ENCODE results near the gene URB2.
A peak's percentile ranks its signal among the peaks of the same experiment; 100 is the strongest.
"Not testable (repeated sequence)": the region's sequence is repeated elsewhere in the genome, so short reads cannot be mapped to it uniquely, and the experiment has no call there.

URB2 gene

DNA sequence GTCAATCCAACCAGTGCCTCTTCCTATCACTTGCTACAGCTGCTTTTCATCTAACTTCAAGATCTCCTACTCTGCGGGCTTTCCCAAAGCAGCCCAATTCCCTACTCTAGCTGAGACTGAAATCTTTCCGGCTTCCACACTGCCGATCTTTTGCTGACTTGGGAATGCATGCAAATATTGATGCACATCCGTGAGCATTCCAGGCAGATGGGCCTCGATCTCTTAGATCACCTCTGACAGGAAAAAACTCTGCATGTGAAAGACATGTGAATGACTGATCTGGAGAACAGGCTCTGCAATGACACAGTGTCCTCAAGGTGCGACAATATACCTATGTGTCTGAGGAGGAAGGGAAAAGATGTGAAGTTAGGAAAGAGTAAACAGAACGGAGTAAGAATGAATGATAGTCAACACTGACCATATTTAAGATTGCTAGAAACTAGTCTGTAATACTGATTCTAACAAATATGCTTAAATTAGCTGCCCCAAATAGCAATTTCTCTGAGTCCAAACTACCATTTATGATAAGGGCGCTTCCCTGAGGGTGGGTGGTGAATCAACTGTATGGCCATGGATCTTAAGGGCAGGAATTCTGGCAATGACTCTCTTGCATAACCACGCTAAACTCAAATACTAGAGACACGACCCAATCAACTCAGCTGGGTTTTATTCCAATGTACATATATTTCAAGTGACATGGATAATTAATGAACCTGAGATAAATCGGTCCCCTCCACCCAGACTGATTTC lies 8.5 kb upstream of the URB2 start:
- DNase-seq, result no peak

DNA sequence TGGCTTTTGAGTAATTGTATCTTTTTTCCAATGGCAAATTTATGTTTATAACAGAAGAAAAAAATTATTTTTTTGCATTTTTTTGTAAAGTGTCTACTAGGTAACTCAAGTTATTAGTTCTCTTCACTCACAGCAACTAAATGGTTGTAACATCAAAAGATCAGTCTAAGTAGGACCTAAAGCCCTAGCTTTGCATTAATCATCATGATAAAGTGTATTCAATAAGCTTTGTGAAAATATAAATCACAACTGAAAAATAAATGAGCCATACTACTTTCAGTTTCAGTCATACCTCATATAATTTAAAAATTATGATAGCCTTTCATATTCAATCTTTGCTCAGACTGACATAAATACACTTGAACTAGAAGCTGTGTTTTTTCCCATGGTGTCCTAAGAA lies 7.0 kb upstream of the URB2 start:
- DNase-seq, result no peak

DNA sequence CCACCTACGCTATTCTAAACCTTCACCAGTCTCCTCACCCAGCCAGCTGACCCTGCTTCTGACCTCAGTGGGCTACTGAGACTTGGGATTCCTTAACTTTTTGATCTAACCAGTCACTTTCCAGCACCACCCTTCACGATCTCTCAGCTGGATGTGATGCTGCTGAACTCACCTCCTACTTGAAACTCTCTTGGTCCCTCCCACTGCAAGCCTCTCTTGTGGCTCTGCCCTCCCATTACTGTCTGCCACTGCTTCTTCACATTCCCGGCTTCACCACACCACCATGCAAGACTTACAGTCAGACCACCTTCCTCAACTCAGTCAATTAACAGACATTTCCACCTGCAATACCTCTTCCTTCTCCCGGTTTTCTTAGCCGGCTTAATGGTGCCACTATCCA lies 6.4 kb upstream of the URB2 start:
- DNase-seq, result no peak

DNA sequence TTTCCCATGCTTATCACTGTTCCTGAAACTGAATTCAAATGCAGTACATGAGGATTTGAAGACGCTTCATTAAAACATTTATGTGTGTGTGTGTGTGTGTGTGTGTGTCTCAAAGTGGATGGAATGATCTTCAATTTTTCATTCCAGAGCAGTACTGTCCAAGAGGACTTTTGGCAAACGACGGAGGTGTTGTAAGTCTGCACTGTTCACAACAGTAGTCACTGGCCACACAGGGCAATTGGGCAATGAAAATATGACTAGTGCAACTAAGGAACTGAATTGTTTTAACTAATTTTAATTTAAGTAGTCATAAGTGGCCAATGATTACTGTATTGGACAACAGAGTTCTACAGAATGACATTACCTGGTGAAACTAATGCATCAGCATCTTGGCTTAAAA lies 5.2 kb upstream of the URB2 start:
- DNase-seq, result no peak

DNA sequence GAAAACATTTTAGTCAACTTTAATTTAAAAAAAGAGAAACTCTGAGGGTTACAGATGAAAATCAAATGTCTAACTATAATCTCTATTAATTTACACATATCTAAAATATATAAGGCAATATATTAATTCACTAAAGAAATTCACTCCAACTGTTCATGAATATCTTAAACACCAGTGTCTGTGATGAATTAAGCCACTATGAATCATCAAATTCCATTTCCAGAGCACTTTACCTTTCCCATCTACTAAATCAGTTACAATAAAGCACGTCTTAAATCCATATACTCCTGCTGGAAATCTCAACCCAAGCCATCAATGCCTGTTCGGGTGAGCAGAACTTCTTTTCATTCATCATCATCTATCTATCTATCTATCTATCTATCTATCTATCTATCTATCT lies 4.4 kb upstream of the URB2 start:
- DNase-seq, result no peak

DNA sequence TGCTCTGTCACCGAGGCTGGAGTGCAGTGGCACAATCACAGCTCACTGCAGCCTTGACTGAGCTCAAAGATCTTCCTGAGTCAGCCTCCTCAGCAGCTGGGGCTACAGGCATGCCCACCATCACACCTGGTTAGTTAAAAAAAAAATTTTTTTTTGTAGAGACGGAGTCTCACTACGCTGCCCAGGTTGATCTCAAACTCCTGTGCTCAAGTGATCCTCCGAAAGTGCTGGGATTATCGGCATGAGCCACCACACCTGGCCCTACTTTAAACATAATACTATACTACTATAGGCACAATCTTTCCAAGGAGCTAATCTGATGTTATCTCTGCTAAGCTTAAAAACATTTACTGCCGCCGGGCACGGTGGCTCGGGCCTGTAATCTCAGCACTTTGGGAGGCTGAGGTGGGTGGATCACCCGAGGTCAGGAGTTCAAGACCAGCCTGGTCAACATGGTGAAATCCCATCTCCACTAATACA lies 3.4 kb upstream of the URB2 start:
- not testable (repeated sequence) for DNase-seq

DNA sequence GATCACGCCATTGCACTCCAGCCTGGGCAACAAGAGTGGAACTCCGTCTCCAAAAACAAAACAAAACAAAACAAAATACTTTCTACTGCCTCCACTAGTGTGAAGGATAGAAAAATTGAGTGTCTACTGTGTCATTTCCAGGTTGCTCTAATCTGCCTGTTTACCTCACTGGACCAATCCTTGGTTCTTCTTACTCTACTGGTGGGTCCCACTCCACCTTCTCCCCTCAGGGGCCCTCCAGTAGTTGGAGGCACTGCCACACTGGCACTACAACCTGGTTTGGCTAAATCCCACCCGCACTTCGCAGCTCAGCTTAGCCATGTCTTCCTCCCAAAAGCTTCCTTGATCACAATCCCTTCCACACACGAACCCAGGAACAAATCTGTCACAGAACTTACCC lies 2.8 kb upstream of the URB2 start:
- no peak for DNase-seq

DNA sequence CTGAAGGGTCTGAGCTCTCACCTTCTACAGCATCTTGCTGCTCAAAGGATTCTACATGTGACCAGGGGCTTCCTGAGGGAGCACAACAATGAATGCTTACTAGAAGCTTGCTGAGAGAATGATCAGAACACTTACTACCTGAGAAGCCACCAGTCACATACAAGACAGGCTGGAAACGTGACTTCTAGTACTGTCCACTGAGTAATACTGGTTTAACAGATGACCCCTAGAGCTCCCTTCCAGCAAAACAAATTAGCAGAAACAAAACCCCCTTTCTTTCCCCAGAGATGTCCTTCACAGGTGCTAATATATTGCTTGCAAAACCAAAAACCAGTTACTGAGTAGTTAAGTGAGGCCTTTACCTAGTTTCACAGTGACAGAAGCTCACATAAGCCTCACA lies 2.2 kb upstream of the URB2 start:
- no peak for DNase-seq

DNA sequence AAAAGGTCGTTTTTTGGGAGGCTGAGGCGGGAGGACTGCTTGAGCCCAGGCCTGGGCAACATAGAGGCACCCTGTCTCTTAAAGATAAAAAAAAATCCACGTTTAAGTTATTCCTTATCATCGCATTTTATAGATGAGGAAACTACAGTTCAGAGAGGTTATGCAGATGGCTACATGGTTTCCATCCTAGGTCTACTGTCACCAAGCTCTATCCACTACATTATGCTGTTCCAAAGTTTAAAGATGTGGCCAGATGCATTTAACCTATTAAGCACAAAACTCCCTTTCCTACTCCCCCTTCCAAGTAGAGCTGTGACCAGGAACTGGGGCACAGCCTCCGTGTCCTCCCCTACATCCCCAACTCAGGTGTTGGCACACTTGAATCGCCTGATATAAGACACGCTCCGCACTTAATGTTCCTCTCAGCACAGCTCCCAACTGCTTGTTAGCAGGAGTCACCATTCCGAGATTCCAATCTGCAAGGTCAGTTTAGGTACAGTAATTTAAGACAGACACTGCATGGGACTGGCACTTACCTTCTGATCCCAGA lies 1.5 kb upstream of the URB2 start:
- DNase-seq, result no peak

DNA sequence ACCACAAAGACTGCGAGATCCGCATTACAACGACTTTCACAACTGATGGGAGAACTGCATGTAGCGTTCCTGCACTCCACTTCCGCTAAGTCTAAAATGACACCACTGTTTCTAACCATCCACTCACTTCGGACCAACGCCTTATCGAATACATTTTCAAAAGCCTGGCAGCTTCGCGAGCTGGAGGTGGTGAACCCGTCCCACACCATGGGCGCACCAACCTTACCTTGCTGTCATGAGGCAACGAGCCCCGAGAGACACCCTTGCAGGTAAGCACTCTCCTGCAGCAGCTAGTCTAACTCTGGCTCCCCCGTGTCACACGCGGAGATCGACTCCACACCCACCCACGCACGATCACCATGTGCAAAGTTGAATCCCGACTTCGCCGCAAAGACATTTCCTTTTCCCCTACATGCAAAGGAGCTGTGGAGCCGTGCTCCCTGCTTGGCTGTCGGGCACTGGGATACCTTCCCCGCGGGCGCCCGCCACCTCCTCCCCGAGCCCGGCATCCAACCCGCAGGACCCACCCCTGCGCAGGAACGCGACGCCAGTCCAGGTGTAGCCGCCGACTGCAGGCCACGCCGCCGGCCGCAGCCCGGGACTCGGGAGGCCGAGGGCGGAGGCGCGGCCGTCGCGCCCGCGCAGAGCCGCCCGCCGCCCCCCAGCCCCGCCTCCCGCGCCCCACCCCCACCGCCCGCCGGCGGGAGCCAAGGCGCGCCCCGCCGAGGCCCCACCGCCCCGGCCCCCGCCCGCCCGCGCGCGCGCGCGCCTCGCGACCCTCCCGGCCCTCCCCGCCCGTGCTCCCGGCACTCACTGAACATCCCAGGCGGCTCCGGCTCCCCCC lies 754 bp upstream of the URB2 start:
- peak; percentile 73 for DNase-seq

DNA sequence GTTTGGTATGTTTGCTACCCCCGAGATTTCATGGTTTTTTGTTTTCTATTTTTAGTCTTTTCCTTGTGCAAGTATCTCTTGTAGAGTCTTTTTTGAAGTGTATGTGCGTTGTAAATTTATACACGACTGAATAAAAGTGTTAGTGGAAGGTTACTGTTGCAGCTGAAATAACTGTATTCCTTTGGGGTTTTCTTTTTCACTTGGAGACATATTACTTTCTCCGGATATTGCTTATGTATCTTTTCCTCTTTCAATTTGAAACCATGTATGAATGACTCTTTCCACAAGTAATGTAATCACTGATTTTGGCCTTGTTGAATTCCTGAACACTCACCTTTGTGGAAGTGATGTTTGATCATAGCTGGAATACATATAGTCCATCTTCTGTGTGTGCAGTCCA lies 956 bp downstream of the URB2 start:
- no peak for DNase-seq

DNA sequence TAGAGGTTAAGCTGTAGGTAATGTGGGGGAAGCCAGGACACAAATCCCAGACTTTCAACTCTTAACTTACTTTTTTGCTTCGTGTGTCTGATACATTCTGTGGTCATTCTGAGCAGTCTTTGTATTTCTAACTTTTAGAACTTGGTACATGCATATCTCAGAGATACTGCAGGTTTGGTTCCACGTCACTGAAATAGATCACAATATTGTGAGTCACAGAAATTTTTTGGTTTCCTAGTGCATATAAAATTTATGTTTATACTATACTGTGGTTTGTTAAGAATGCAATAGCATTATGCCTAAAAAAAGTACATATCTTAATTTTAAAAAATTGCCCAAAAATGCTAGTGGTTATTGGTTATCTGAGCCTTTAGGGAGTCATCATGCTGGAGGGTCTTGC lies 3.2 kb downstream of the URB2 start:
- DNase-seq, result no peak

DNA sequence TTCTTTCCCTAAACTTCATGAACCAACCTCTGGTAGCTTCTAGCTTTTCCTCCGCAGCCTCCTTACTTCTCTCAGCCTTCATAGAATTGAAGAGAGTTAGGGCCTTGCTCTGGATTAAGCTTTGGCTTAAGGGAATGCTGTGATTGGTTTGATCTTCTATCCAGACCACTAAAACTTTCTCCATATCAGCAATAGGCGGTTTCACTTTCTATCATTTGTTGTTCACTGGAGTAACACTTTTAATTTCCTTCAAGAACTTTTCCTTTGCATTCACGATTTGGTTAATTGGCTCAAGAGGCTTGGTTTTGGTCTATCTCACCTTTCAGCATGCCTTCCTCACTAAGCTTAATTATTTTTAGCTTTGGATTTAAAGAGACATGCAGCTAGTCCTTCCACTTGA lies 5.1 kb downstream of the URB2 start:
- no peak for DNase-seq

DNA sequence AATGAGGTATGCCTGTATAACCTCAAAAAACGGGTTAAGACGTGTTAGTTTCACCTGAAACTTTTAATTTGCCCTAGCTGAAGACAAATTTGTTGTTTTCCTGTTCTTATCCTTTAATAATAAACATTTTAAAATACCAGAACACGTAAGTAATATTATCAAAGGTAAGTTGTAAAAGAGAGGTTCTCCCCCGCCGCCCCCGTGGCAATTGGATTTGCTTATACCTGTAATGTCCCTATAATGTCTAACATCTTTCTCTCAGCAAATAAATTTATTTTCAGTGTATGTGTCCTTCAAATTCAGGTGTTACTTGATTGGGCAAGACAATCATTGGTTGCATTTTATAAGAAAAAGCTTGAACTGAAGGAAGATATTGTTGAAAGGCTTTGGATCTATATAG lies 5.9 kb downstream of the URB2 start:
- no peak for DNase-seq

DNA sequence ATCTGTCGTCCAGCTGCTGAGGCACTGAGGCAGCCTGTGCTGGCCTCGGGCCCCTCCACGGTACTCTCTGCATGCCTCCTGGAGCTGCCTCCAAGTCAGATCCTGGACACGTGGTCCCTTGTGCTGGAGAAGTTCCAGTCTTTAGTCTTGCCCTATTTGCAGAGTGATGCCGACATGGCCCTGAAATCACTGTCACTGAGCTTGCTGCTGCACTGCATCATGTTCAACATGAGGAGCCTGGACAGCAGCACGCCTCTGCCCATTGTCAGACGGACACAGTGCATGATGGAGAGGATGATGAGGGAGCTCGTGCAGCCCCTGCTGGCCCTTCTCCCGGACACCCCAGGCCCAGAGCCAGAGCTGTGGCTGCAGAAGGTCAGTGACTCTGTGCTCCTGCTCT lies 10.0 kb downstream of the URB2 start:
- DNase-seq, result no peak

DNA sequence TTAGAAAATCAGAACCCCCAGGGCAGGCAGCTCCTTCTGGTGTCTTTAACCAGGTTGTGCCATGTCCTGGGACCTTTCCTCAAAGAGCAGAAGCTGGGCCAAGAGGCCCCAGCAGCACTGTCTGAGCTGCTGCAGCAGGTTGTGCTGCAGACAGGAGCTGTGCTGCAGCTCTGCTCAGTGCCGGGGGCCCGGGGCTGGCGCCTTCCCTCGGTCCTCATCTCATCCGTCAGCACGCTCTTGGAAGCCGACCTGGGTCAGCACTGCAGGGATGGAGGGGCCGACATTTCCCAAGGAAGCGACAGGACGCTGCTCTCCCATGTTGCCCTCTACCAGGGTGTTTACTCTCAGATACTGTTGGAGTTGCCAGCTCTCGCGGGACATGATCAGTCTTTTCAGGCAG lies 11.7 kb downstream of the URB2 start:
- DNase-seq, result no peak

DNA sequence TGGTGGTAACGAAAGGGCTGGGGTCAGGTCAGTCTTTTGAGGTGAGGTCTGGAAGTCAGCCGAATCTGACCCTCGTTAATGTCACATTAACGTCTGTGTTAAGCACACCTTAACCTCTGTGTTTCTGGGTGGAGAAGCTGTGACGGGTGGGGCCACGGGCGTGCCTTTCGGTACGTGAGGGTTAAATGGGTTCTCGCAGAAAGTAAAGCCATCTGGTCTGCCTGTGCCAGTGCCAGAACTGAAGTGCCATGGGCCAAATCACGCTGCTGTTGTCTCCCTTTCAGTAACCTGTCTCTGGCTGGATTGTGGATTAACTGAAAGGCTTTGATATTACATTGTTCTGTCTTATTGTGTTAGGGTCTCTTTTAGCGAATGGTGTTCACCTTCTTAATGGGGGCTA lies 14.4 kb downstream of the URB2 start:
- DNase-seq, result no peak

DNA sequence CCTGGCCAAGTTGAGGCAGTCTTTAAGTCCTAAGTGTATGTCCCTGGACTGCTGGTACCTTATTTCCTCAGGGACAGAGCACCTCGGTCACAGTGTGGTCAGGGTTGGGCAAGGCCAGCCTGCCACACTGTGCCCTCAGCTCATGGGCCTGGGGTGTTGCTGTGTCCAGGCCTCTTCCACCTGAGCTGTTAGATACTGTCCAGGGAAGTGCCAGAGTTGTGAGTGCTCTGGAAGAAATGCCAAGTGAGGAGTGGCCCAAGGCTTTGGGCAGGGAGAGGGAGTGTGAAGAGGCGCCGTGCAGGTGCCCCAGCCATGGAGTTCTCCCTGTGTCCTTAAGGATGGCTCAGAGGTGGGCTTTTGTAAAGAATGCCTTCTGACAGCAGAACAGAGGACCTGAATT lies 15.3 kb downstream of the URB2 start:
- DNase-seq, result no peak

DNA sequence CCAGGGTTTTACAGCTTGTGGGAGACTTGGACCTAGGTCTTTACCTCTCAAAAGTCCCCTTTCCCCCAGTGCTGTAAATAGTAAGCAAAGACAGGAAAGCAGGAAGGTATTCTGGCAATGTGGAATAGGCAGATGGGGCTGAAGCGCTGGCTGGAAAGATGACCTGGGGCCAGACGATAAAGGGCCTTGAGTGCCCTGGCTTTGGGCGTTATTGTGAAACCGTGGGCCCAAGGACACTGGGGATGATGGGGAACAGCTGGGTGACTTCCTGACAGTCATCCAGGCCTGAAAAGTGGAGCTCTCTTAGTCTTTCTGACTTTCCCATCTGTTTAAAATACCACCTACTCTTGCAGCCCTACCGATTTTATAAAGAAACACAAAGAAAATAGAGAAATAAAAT lies 16.3 kb downstream of the URB2 start:
- no peak for DNase-seq

DNA sequence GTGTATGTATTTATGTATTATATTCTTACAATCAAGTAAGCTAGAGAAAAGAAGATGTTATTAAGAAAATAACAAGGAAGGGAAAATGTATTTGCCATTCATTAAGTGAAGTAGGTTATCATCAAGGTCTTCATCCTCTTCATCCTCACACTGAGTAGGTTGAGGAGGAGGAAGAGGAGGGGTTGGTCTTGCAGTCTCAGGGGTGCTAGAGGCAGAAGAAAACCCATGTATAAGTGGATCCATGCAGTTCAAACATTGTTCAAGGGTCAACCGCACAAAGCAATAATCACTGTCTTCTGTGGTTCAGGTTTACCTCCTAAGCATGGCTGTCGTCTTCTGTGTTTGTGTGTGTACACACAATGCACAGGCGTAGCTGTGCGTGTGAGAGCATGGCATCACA lies 16.9 kb downstream of the URB2 start:
- no peak for DNase-seq

DNA sequence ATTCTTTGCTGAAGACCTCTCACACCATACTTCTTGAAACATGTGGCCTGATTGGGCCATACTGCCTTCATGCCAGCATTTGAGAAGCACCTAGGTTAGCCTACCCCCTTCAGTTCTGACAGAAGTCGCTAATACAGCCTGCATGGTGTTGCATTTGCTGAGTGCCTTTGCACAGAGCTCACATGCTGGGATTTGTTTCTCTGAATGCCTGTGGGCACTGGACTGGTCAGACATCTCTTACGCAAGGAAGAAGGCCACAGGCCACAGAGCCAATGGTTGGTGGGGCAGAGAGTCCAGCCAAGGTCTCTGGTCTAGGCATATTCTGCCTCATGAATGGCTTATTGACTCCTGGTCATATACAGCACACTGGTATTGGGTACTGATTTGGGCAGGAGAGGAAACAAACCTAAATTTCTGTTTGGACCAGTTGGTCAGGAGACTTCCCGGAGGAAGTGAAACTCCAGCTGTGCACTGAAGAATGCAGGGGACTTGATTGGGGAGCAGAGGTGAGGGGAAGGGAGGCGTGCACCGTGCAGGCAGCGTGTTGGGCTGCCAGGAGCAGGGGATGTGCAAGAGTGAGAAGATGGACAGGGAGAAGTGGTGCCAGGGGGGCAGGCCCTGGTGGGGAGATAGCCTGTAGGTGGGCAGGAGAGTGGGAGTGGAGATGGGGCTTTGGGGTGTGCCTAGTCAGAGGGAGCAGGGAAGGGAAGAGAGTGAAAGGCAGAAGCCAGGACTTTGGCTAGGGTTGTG lies 18.1 kb downstream of the URB2 start:
- DNase-seq, result no peak

DNA sequence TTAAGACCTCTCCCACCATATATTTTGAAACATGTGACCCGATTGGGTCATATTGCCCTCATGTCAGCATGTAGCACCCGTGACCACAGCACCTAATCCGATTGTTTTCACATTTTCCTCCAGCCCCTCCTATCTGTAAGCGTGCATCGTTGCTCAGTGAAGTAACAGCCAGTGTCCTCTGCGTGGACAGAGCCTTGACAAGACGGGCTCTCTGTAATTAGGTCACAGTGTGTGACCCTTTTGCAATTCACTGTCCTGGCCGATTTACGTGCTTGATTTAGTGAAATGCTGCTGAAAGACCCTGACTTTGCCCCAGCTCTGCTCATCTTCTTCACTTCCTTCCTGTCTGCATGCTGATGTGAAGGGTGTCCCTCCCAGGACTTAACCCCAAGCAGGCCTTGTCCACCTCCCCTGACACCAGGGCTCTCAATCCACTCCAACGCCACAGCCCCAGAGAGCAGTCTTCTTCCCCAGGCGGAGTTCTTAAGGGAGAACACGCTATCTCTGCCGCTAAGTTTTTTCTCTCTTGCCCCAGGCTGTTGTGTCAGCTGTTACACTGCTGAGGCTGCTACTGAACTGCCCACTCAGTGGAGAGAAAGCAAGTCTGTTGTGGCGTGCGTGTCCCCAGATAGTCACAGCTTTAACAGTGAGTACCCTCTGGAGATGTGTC lies 19.4 kb downstream of the URB2 start:
- DNase-seq, result no peak

DNA sequence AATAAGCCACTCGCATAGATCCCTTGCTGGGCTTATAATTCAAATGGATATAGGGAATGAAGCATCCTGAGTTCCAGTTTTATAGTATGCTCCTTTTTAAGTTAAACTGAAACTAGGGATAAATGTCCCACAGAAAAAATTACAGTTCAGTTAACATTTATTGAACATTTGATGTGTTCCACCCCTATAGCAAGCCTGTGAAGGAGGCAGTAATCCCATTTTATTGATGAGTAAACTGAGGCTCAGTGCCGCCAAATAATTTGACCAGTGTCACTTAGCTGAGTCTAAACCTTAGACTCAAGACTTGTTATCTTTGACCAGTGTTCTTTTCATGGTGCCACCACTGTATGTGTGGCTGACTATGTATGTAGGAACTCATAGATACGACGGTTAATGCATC lies 22.4 kb downstream of the URB2 start:
- no peak for DNase-seq
